Upper lobe of left lung (tissue), 6 donors: ENCODE measurements around the gene ERG. TPM values are rescaled to one million over a fixed set of nuclear protein-coding genes. Genes with fewer than 3 reads are reported as not detected.

Experiments
- ATAC-seq, 2 donors: fragments of 200-7000 bp; cut with Tn5 transposase; one replicate each; pipeline ENCODE4 v1.9.1; 2022; ENCODE audit warnings: mild to moderate bottlenecking in 2 of 2, moderate library complexity in 2 of 2; ENCODE audit not compliant: low FRiP score in 2 of 2
- DNase-seq, 2 donors: peaks; one replicate each; pipeline ENCODE4 v3.0.0-alpha.2; 2019 to 2020
- H3K27ac ChIP-seq, 4 donors: fragments of 200-600 bp; sonication (generic); one replicate each; pipeline ENCODE4 v1.5.1; 2016 to 2019
- H3K27me3 ChIP-seq, 4 donors: fragments of 200-600 bp; sonication (generic); one replicate each; pipeline ENCODE4 v1.5.1; 2017 to 2019
- H3K36me3 ChIP-seq, 4 donors: fragments of 200-600 bp; sonication (generic); one replicate each; pipeline ENCODE4 v1.5.1; 2016 to 2019
- H3K4me1 ChIP-seq, 4 donors: fragments of 200-600 bp; sonication (generic); one replicate each; pipeline ENCODE4 v1.5.1; 2018 to 2019
- H3K4me3 ChIP-seq, 4 donors: fragments of 200-600 bp; sonication (generic); one replicate each; pipeline ENCODE4 v1.5.1; 2017 to 2019; ENCODE audit warnings: mild to moderate bottlenecking in 2 of 4, moderate library complexity in 1 of 4
- H3K9me3 ChIP-seq, 4 donors: fragments of 200-600 bp; sonication (generic); one replicate each; pipeline ENCODE4 v1.5.1; 2018 to 2019
- EP300 ChIP-seq, 4 donors: sonication (generic); formaldehyde crosslinking; IDR thresholded peaks; one replicate each; pipeline ENCODE4 v1.5.1; 2017; ENCODE audit warnings: antibody characterized with exemption in 4 of 4, control low read depth in 2 of 4
- POLR2A ChIP-seq, 4 donors: fragments of 450-650 bp; IDR thresholded peaks; one replicate each; pipeline ENCODE4 v1.5.1; 2016 to 2017; ENCODE audit warnings: antibody characterized with exemption in 4 of 4, mild to moderate bottlenecking in 2 of 4
- POLR2AphosphoS5 ChIP-seq, 2 donors: sonication (generic); formaldehyde crosslinking; IDR thresholded peaks; one replicate each; pipeline ENCODE4 v1.5.1; 2017; ENCODE audit warnings: antibody characterized with exemption in 2 of 2
- WGBS, 2 donors: methylation state at CpG; one replicate each; pipeline ENCODE4 v1.1.5; 2017 to 2018; 5-methylcytosine and 5-hydroxymethylcytosine counted together
- total RNA-seq, 6 donors: library from RNA; depleted of rRNA in 4 of 6; stranded (reverse); fragments of >200 nt in 4 of 6; gene quantifications; one replicate each; pipeline versions ENCODE4 v1.1.0 to v1.2.1, GENCODE V29; 2016 to 2021
- TF ChIP-seq, protein P1 (sequence below), 6 experiments: fragments of 450-650 bp in 4 of 6; fragments of 200-600 bp in 2 of 6; sonication (generic) in 2 of 6; IDR thresholded peaks; one replicate each; pipeline ENCODE4 v1.5.1; 2016 to 2019; ENCODE audit warnings: antibody characterized with exemption in 6 of 6
- donor health status: DM: no; HTN: no; CAD: no; lungs with moderate emphysema.
- donor health status: DM: no; HTN: yes; CAD: no; lungs with severe emphysema.

The ERG gene
- total RNA-seq, 6 donors from 2014 or later: 14.7 to 38.9 (median 18.1) TPM

GRCh38 chr21:38399103-38399502, 99.2 kb downstream of the ERG start:
- no peaks in the 10 kb centered on the region for H3K9me3 ChIP-seq
- DNase-seq (no peak), ATAC-seq (no peak)
- H3K27me3 ChIP-seq: no peaks in the 10 kb centered on the region
- TF ChIP-seq POLR2AphosphoS5 (IDR thresholded peaks at IDR 0.05): no peak
- no peak for TF ChIP-seq EP300 (IDR thresholded peaks at IDR 0.05)
- no peak for TF ChIP-seq POLR2A (IDR thresholded peaks at IDR 0.05)
- TF ChIP-seq, protein P1, sequence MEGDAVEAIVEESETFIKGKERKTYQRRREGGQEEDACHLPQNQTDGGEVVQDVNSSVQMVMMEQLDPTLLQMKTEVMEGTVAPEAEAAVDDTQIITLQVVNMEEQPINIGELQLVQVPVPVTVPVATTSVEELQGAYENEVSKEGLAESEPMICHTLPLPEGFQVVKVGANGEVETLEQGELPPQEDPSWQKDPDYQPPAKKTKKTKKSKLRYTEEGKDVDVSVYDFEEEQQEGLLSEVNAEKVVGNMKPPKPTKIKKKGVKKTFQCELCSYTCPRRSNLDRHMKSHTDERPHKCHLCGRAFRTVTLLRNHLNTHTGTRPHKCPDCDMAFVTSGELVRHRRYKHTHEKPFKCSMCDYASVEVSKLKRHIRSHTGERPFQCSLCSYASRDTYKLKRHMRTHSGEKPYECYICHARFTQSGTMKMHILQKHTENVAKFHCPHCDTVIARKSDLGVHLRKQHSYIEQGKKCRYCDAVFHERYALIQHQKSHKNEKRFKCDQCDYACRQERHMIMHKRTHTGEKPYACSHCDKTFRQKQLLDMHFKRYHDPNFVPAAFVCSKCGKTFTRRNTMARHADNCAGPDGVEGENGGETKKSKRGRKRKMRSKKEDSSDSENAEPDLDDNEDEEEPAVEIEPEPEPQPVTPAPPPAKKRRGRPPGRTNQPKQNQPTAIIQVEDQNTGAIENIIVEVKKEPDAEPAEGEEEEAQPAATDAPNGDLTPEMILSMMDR (IDR thresholded peaks at IDR 0.05): no peak
- H3K4me3 ChIP-seq: no peak overlapping the region
- no peak overlapping the region for H3K27ac ChIP-seq
- peaks cover 0 to 65% (median 8%) of the 10 kb centered on the region in 4 donors for H3K36me3 ChIP-seq
- WGBS, 2 donors: 81% methylated on average over 3 of the region's 3 CpGs
- peaks cover 0 to under 1% (median 0%) of the 10 kb centered on the region in 4 donors for H3K4me1 ChIP-seq

DNA sequence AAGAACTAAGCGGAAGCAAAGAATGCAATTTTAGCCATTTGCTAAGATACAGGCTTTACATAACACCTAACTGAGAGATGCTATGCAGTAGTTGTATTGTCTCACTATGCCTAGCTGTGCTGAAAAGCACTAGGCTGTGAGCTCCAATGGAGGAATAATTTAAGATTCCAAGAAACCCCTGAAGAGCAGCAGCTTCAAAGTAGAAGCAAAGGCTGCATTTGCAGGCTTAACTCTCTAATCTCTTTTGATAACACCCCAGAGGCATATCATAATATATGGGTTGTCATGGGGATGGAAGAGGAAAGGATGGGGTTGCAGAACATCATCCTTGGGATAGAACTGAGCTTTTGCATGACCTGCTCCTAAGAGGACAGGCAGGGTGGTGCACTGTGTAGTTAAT, 102.0 kb downstream of the ERG start:
- no peak for DNase-seq
- no peak for ATAC-seq
- whole genome bisulfite sequencing, 2 donors: 93 to 100% methylated on average over 1 of the region's 1 CpG

GRCh38 chr21:38395581-38395980, 102.7 kb downstream of the ERG start:
- Histone ChIP-seq H3K27me3 (no peaks in the 10 kb centered on the region), H3K36me3 (peaks cover 0 to 41% (median 6%) of the 10 kb centered on the region in 4 donors), H3K27ac (no peak overlapping the region), H3K4me1 (no peaks in the 10 kb centered on the region), H3K9me3 (no peaks in the 10 kb centered on the region), H3K4me3 (no peak overlapping the region)
- no peak for DNase-seq
- ATAC-seq: no peak
- TF ChIP-seq, protein P1 (IDR thresholded peaks at IDR 0.05): no peak
- no peak for TF ChIP-seq POLR2A (IDR thresholded peaks at IDR 0.05)
- WGBS, 2 donors: 81 to 86% methylated on average over 6 of the region's 6 CpGs

More for the DNA sequence above, 102.0 kb downstream of the ERG start:
- Histone ChIP-seq H3K4me3 (no peak overlapping the region), H3K9me3 (no peaks in the 10 kb centered on the region), H3K27me3 (no peaks in the 10 kb centered on the region), H3K4me1 (no peaks in the 10 kb centered on the region), H3K27ac (no peak overlapping the region), H3K36me3 (peaks cover 0 to 42% (median 6%) of the 10 kb centered on the region in 4 donors)
- TF ChIP-seq POLR2AphosphoS5 (IDR thresholded peaks at IDR 0.05) (no peak), POLR2A (IDR thresholded peaks at IDR 0.05) (no peak), EP300 (IDR thresholded peaks at IDR 0.05) (no peak)
- TF ChIP-seq, protein P1 (IDR thresholded peaks at IDR 0.05): no peak

DNA sequence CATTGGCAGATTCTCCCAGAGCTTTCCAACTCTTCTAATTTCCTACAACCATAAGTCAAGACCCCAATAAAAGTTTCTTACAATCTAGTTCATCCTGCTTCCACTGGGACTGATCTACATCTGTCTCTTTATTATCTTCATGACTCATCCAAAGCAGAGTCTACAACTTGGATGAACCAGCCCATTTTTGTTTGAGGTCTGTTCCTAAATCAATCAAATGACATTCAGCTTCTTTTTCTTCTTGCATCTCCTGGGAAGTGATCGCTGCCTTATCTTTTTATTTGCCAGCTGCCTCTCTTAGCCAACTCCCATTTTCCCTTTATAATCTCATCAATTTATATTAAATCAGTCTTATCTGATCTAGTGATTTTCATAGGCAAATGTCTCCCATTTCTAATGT, 105.6 kb downstream of the ERG start:
- no peak for ATAC-seq
- peaks cover 0 to 17% (median 0%) of the 10 kb centered on the region in 4 donors for H3K36me3 ChIP-seq
- TF ChIP-seq, protein P1 (IDR thresholded peaks at IDR 0.05): no peak
- TF ChIP-seq POLR2A (IDR thresholded peaks at IDR 0.05) (no peak), POLR2AphosphoS5 (IDR thresholded peaks at IDR 0.05) (no peak), EP300 (IDR thresholded peaks at IDR 0.05) (no peak)
- no peaks in the 10 kb centered on the region for H3K9me3 ChIP-seq
- WGBS, 2 donors: 50 to 68% methylated on average over 1 of the region's 1 CpG
- no peak overlapping the region for H3K4me3 ChIP-seq
- no peak for DNase-seq
- peaks cover 0 to 7% (median 5%) of the 10 kb centered on the region in 4 donors for H3K4me1 ChIP-seq
- H3K27ac ChIP-seq: no peak overlapping the region
- H3K27me3 ChIP-seq: no peaks in the 10 kb centered on the region

- Histone ChIP-seq H3K36me3 (peaks cover 0 to 9% (median 0%) of the 10 kb centered on the region in 4 donors), H3K27me3 (no peaks in the 10 kb centered on the region), H3K27ac (no peak overlapping the region), H3K9me3 (no peaks in the 10 kb centered on the region), H3K4me1 (peaks cover 0 to 7% (median 5%) of the 10 kb centered on the region in 4 donors), H3K4me3 (no peak overlapping the region)
- WGBS, 2 donors: 65 to 74% methylated on average over 5 of the region's 5 CpGs
- TF ChIP-seq POLR2A (IDR thresholded peaks at IDR 0.05) (no peak), EP300 (IDR thresholded peaks at IDR 0.05) (no peak), POLR2AphosphoS5 (IDR thresholded peaks at IDR 0.05) (no peak)
- TF ChIP-seq, protein P1 (IDR thresholded peaks at IDR 0.05): no peak
- ATAC-seq (no peak), DNase-seq (no peak)
Measured at GRCh38 chr21:38389896-38390295, 108.4 kb downstream of the ERG start.
